Measurements from ENCODE around the gene CASZ1.

- TF ChIP-seq CTCF (IDR thresholded peaks at IDR 0.05) (no peak), ZFX (IDR thresholded peaks at IDR 0.05; ENCODE audit: borderline replicate concordance) (no peak)
Observed at GRCh38 chr1:10815858-10816195, 19.4 kb upstream of the CASZ1 start.
